GM21529 (cell line): ENCODE measurements around the gene ATP2B2.
"Not testable (repeated sequence)": the region's sequence is repeated elsewhere in the genome, so short reads cannot be mapped to it uniquely, and the experiment has no call there.

Experiments
- ATAC-seq: cut with Tn5 transposase; IDR thresholded peaks from one replicate; pipeline ENCODE4 v1.9.1; 2021; ENCODE audit not compliant: unreplicated experiment

Gene ATP2B2

DNA sequence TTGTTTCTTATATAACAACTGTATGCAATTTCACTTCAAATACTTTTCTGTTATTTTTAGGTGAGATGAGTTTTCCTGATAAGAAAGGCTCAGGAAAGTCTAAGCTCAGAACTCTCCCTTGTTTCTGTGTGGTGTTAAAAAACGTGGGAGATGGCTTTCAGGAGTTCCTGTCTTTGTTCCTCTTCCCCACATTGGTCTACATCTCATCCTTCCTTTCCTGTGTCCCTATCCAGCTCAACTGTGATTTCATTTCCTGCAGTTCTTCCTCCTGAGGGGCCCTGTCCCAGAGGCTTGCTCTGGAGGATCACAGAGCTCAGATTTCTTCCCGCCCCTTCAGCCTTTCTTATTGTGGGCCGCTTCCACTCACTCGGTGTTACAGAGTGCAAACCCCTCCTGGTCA, 195.7 kb downstream of the ATP2B2 start:
- no peak for ATAC-seq

DNA sequence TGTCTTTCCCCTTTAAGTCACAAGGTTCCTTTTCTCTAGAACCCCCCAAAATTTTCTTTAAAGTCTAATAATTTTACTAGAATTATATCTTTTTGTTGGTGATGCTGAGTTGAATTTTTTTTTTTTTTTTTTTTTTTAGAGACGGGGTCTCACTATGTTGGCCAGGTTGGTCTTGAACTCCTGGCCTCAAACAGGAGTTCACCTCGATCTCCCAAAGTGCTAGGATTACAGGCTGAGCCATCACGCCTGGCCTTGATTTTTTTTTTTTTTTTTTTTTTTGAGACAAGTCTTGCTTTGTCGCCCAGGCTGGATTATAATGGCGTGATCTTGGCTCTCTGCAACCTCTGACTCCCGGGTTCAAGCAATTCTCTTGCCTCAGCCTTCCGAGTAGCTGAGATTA, 196.7 kb downstream of the ATP2B2 start:
- ATAC-seq: no peak

DNA sequence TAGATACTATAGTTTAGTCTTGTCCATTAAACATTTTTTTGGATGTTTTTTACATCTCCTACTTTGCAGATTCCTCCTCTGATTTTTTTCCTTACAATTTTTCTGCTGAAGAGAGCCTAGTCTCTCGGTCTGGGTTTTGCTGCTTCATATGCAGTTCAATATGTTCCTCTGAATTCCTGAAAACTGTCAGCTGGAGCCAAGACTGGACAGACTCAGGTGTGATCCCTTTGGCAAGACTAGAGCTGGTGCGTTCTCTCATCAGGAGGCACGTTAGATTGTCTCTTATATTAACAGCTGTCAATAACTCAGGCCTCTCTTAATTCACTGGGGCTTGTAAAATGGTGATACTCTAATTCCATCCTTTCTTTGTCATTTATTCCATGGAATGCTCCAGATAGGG, 199.2 kb downstream of the ATP2B2 start:
- ATAC-seq: no peak

DNA sequence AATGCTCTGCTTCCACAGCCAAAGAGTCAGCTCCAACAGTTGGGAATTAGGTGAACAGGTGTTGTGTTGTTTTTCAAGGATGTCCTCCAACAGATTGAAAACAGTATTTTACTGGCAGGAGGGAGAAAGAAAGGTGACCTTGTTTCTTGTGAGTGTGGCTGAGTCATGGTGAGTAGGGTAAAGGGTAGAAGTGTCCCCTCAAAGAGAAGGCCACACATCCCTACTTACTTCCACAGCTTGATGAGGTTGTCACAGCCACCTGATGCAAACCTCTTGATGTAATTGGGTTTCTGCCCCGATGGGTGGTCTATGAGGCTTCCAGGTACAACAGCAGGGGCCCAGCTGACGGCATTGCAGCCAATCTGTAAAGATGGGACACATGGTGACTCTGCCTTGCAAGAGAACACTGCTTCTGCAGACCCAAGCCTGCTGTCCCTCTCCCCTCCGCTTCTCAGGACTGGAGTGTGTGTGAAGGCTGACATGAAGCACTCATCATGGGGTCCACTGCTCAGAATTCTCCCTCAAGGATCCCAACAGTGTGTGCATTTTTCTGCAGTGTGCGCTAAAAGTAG, 200.0 kb downstream of the ATP2B2 start:
- ATAC-seq: no peak

DNA sequence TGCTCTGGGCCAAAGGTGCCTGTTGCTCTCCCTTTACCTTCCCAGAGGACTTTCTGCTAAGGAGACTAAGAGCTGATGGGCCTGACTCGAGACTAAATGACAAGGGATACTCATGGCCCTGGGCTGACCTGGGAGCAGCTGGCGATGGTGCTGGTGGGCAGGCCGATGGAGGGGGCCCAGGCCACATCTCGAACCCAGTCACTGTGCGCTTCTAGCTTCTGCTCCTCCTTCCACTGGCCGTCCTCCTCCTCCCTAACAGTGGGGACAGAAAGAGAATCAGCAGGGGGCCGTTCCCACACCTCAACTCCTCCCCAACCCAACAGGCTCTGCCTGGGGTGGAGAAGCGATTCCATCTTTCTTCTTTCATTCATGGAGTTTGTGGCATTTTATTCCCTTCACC, 200.5 kb downstream of the ATP2B2 start:
- no peak for ATAC-seq

DNA sequence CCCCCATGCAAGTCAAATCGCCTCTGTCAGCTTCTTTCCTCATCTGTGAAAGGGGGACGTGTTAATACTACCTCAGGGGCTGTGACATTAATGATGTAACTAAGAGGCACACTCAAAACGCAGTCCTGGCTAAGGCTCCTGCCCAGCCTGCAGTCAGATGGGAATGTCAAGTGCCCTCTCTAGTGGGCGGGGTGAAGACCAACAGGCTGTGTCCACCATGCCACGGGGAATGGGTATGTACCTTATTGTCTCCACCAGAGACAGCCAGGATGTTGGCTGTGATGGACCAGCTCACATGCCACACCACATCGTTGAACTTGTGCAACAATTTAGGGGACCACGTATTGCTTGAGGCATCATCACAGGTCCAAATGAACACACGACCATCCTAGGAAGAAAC, 201.6 kb downstream of the ATP2B2 start:
- ATAC-seq: no peak

DNA sequence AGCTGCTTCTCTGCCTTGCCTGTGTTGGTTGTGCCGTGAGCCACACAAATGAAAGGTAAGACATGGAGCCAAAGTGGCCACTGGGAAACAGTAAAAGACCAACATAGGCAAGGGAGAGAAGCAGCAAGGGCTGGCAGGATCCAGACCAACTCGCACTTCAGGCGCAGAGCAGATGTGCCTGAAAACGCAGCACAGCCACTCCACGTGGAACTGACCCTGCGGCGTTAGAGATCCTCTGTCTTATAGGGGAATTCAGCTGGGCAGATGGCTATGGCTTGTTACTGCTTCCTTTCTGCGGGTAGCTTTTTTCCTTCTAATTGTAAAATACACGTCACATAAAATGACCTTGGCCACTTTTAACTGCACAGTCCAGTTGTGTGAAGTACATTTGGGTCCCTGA, 202.3 kb downstream of the ATP2B2 start:
- ATAC-seq: no peak

DNA sequence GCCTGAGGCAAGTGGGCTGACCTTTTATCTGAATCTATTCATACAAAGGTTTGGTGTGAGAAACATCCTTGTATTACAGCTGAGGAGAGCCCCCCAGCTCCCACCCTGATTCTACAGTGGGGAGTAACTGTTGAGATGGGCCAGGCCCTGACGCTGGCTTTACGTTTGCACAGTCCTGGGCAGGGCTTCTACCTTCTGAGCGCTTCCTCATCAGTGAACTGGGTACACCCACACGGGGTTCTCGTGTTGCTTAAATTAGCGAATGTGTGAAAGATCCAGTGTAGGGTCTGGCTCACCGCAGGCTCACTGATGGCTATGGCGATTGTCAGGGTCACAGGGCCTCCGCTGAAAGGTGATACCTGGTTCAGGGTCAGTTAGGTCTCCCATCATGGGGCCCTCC, 205.3 kb downstream of the ATP2B2 start:
- ATAC-seq: no peak

DNA sequence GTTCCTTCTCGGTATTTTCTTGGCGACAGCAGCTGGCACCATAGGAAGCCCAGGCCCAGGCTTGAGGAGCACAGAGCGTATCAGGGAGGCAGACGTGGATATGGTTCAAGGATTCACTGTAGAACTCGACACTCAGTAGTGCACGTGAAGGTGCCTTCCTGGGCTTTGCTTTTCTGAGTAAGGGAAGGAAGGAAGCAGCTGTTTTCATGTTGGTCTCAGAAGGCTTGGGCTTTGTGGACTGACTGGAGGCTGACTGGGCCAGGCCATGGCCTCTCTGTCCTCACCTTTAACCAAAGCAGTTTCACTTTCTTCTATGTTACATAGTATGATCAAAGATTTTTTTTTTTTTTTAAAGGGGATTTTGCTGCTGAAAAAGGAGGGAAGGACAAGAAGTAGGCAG, 205.7 kb downstream of the ATP2B2 start:
- peak; percentile 69 for ATAC-seq

DNA sequence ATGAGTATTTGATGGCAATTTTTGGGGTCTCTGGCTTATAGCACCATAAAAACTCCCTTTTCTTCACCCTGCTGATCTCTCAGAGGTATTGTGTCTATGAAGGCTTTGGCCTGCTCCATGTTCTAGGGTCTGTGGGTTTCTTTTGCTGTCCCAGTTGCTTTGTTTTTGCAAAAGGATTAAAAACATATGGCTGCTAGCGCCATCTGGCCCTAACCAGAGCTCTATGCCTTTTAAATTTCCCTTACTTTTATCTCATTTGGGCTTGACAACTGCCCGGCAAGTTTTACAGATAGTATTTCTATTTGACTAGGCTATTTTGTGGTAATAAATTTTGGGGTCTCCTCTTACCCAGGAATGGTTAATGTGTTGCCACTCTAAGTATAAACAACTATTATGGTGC, 206.2 kb downstream of the ATP2B2 start:
- ATAC-seq: no peak

DNA sequence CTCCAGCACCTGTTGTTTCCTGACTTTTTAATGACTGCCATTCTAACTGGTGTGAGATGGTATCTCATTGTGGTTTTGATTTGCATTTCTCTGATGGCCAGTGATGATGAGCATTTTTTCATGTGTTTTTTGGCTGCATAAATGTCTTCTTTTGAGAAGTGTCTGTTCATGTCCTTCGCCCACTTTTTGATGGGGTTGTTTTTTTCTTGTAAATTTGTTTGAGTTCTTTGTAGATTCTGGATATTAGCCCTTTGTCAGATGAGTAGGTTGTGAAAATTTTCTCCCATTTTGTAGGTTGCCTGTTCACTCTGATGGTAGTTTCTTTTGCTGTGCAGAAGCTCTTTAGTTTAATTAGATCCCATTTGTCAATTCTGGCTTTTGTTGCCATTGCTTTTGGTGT, 207.3 kb downstream of the ATP2B2 start:
- ATAC-seq: not testable (repeated sequence)

DNA sequence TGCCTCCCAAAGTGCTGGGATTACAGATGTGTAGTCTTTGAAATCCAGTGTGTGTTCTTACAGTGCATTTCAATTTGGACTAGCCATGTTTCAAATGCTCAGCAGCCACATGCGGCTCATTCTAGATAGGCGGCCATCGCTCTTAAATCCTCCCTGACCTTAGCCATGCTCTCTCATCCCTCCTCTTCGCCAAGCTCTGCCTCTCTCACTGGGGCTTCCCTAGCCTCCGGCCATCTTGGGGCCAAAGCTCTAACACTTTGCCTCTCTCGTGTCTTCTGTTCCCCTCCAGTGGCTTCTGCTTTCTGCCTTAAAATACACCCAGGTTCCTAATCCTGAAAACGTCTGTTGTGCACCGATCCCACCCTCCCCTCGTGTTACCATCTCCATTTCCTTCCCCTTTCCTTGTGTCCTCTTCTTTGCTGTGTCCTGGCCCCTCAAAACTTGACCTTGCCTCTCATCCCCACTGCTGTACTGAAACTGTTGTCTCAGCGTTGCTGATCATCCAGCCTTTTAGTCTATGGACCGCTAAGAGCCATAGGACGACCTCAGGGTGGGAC, 211.3 kb downstream of the ATP2B2 start:
- ATAC-seq: no peak

DNA sequence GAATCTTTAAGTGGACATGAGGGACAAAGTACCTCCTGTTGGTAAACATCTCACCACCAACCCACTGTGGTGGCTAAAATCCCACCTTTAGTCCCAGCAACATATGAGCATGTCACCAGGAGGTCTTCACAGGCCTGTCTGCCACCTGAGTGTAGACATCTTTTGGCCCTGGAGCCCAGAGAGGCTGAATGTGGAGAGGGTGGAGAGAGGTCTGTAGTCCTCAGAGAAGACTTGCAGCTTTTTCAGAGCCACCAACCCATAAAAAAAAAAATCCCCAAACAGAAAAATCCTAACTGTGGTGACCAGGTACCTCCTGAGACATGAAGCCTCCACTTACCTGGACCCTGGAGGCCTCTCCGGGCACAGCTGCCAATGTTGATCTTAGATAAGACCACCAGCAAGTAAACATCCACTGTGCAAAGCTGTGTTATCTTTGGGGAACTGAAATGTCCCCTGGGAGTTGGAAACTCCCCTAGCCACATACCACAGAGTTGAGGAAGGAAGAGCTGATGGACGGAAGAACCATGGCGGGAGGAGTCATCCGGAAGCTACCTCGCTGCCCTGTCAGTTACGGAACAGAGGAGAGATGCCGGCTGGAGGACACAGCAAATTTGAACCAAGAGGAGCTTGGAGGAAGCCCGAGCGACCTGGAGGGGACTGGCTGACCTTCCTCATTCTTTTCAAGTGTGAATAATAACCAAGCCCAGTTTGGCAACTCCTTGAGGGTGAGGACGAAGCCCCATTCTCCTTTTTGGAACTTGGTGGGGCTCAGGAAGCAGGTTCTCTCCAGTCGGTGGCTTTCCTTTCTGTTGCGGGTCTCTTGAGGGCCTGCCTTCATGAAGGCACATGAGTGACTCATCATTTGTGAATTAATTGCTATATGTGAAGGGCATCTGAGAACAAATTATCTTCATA, 212.6 kb downstream of the ATP2B2 start, which contains the start of gene GHRL:
Gene GHRL, minus strand, starts transcription at position 443 of the 915 bp plus-strand sequence. CDS start 2,767 bp downstream, outside the sequence.
- peak; percentile 80 for ATAC-seq

DNA sequence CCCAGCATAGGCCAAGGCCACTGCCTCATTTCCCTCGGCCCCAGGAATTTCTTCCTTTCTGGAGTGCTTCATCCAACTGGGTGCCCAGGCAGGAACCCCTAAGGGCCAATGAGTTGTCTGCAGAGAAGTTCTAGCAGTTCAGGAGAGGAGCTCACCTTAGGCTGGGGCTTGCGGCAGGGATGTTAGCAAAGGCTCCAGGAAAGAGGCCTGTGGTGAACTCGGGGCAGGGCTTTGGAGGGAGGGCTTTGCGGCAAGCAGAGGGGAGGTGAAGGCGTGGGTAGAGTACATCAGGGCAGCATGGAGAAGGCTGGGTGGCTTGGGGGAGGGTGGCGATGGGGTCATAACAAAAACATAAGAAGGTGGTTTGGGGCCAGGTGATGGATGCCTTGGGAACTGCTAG, 213.7 kb downstream of the ATP2B2 start:
- ATAC-seq: no peak

DNA sequence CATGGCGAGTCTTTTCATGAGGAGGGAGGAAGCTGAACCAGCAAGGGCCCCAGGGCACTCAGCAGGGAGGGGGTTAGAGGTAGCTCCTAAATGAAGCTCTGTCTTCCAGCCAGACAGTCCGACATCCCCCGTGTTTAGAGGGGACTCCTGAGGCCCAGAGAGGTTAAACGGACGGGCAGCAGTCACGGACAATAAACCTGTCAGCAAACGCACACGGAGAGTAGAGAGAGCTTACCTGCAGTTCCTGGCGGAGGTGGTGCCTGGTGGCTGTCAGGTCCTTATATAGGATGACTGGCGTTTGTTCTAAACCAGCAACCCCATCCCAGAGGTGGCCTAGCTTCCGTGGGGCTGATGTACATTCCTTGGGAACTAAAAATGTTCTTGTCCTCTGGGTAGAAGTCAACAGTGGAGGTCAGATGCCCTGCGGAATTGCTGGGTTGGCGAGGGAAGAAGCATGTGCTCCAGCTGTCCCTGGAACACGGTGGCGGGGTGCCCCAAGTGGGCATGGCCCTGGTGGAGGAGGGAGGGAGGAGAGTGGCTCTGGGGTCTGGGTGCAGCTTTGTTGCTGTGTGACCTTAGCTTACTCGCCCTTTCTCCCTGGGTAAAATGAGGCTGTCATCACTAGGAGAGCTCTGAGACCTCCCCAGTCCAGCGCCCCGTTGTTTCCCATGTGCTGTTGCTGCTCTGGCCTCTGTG, 214.8 kb downstream of the ATP2B2 start:
- ATAC-seq: no peak

DNA sequence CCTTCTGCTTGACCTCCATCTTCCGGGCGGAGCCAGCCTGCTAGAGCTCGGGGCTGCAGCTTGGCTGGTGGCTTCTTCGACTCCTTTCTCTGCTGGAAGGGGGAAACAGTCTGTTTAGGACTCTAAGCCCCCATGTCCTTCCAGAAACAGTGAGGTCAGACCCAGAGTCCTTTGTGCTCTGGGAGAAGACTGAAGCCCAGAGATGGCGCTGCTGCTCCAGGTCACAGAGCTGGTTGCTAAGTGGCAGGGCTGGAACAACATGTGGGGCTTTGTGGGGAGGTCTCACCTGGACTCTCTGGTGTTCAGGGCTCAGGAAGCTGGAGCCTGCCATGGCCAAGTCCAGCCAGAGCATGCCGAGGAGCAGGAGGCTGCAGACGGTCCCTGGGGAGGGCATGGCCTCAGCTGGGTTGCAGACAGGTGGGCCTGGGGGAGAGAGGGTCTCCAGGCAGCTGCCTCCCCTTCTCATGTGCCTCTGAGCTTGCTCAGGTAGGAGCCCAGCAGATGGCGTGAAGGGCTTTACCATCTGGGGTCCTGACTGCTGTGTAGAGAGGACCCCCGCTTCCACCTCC, 215.5 kb downstream of the ATP2B2 start:
- no peak for ATAC-seq

DNA sequence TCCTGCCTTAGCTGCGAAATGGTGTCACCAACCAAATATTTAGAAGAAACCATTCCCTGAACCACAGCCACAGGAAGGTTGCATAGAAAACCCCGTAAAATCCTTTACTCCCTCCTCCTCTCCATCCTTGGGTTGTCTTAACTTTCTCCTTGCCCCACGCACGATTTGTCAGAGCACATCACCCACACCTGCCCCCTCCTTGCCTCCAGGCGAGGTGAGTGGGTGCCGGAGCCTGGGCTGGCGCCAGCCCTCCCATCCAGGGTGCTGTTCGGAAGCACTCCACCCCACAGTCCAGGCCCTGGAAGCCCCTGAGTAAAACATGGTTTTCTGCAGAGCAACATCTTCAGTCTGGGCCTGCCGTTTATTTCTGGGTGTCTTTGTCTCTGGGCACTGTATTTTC, 216.3 kb downstream of the ATP2B2 start:
- ATAC-seq: no peak

DNA sequence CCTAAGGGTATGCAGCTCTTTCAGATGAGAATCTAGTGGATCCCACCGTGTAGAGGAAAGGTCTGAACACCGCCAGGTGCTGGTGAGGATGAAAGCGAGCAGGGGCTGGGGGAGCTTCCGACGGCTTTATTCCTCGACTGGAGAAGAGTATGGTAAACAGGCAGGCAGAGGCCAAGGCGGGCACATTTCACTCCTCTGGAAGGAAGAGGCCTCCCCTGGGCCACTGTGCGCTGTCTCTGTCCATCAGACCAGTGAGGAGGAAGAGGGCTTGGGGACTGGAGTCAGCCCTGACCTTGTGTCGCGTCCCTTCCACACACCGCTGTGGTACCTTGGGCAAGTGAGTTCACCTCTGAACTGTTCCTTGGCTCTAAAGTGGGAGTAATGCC, 216.8 kb downstream of the ATP2B2 start:
- ATAC-seq: no peak

DNA sequence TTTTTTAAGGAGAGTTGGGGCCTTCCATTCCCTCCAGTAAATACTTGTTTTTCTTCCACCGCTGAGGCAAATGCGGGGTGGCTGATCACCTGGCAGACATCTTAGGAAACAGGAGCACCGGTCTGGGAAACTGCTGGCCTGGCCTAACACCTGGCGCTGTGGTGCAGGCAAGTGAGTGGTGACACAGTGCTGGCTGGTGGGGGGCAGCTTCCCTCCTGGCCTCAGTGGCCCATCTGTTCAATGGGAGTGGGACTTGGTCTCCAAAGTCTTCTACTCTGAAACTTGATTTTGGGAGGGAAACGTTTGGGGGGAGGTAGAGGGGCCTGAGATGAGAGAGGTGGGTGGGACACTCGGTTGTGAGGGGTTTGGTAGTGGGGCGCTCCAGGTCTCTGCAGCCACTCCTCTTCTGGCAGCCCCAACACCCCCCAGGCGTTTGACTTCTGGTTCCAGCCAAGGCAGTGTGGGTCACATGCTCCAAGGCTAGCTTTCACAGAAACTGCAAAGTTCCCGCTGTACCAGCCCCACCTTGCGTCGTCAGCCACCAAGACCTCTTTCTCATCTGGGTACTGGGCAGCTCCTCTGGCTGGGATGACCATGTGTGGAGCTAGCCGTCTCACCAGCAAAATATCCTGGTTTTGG, 217.3 kb downstream of the ATP2B2 start:
- ATAC-seq: no peak

DNA sequence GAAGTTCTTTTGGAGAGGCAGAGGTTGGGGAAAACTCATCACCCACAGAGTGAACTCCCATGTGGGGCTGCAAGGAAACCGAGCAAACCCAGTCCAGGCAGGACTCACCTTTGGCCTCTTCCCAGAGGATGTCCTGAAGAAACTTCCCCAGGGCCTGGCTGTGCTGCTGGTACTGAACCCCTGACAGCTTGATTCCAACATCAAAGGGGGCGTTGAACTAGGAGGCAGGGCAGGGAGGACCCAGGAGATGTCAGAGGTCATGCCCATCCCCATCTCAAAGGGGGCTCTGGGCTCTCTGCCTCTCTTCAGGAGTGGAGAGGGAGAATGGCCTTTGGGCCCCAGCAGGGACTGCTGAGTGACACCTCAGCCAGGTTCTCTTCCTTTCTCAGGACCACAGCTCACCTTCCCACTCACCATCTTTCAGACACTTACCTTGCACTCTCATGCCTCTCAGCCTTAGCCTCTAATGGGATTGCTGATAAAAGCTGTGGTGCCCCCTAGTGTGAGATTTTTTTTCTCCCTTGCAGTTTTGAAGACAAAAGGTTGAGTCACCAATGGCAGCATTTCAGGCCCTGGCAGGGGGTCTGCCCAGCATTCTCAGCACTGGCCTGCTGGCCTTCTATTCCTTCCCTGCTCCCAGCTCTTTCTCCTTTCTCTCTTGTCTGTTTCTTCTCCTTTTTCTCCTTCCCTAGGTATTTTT, 218.6 kb downstream of the ATP2B2 start:
- ATAC-seq: no peak
